Measurements from ENCODE around the gene FGD3. TPM values are rescaled to one million over a fixed set of nuclear protein-coding genes. Genes with fewer than 3 reads are reported as not detected.

Gene FGD3
- polyA plus RNA-seq, 1 donor (not counting 4 experiments of a cell fraction or from before 2014, with no cell fraction given): 0.21 TPM

DNA sequence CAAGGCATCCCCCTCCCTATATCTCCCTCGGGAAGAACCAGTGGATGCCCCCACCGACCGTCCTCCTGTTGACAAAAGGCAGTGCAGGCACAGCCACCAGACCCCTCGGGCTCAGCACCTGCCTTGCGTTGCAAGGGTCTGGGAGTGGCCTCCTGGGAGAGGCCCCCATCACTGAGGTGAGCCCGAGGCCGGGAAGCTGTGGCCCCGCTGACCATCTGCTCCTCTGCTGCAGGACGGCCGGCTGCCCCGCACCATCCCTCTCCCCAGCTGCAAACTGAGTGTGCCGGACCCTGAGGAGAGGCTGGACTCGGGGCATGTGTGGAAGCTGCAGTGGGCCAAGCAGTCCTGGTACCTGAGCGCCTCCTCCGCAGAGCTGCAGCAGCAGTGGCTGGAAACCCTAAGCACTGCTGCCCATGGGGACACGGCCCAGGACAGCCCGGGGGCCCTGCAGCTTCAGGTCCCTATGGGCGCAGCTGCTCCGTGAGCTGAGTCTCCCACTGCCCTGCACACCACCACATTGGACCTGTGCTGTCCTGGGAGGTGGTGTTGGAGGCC, 87.9 kb downstream of the FGD3 start:
- TF ChIP-seq, protein P1, sequence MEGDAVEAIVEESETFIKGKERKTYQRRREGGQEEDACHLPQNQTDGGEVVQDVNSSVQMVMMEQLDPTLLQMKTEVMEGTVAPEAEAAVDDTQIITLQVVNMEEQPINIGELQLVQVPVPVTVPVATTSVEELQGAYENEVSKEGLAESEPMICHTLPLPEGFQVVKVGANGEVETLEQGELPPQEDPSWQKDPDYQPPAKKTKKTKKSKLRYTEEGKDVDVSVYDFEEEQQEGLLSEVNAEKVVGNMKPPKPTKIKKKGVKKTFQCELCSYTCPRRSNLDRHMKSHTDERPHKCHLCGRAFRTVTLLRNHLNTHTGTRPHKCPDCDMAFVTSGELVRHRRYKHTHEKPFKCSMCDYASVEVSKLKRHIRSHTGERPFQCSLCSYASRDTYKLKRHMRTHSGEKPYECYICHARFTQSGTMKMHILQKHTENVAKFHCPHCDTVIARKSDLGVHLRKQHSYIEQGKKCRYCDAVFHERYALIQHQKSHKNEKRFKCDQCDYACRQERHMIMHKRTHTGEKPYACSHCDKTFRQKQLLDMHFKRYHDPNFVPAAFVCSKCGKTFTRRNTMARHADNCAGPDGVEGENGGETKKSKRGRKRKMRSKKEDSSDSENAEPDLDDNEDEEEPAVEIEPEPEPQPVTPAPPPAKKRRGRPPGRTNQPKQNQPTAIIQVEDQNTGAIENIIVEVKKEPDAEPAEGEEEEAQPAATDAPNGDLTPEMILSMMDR (optimal IDR thresholded peaks at IDR 0.05 in 1 of 3, IDR thresholded peaks at IDR 0.05 in 1 of 3, conservative IDR thresholded peaks at IDR 0.05 in 1 of 3; ENCODE audit: extremely low read depth in 1 of 3, insufficient read depth in 2 of 3, low read length in 3 of 3): no peak
- TF ChIP-seq EZH2 (IDR thresholded peaks at IDR 0.05; ENCODE audit: low read length): no peak
- DNase-seq (ENCODE audit: low read depth, low spot score) (no peak), FAIRE-seq (no peak)
- dilution Hi-C loops (cut with MboI; ENCODE audit: extremely low pct_ligation_motif_present, low sequenced_read_pairs): no loop called here
- Histone ChIP-seq H3K4me2 (ENCODE audit: control insufficient read depth, extremely low read depth, insufficient read depth, low read depth, low read length) (no peak overlapping the region), H3K27me3 (ENCODE audit: control insufficient read depth, extremely low read depth, insufficient read depth, low read length) (peaks cover 10% of the 10 kb centered on the region), H3K9ac (ENCODE audit: control insufficient read depth, extremely low read depth, insufficient read depth, low read length) (no peak overlapping the region), H3K4me3 (ENCODE audit: control insufficient read depth in 2 of 3, extremely low read depth in 1 of 3, insufficient read depth in 2 of 3, low read depth in 1 of 3, low read length in 3 of 3) (no peak overlapping the region), H3K9me3 (ENCODE audit: control insufficient read depth, low read depth, low read length) (no peaks in the 10 kb centered on the region), H3K79me2 (ENCODE audit: control insufficient read depth, insufficient read depth, low read length) (no peaks in the 10 kb centered on the region), H3K27ac (ENCODE audit: control insufficient read depth, insufficient read depth, low read length) (no peak overlapping the region), H3K4me1 (ENCODE audit: control insufficient read depth, extremely low read depth, insufficient read depth, low read length) (no peaks in the 10 kb centered on the region), H3K9me1 (ENCODE audit: control insufficient read depth, extremely low read depth, insufficient read depth, low read length) (no peaks in the 10 kb centered on the region), H4K20me1 (ENCODE audit: control insufficient read depth, extremely low read depth, insufficient read depth, low read length) (no peaks in the 10 kb centered on the region), H2AFZ (ENCODE audit: control insufficient read depth, low read length) (no peak overlapping the region), H3K36me3 (ENCODE audit: control insufficient read depth in 2 of 2, extremely low read depth in 1 of 2, insufficient read depth in 2 of 2, low read length in 2 of 2) (no peaks in the 10 kb centered on the region)

DNA sequence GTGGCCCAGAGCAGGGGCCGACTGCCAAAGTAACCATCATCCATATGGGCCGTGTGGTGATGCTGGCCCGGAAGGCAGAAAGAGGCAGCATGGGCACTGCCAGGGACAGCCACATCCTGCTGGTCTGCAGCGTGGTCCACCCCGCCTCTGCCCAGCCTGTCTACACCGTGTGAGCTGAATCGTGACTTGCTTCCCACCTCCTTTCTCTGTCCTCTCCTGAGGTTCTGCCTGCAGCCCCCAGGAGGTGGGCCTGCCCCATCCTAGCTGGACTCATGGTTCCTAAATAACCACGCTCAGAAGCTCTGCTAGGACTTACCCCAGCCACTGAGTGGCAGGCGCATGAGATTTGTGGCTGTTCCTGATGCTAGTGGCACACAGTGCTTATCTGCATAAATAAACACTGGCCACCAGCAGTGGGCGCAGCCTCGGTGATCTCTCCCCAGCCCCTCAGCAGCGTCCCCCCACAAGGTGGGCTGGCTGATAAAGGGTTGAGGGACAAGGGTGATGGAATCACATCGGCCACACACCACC, 88.6 kb downstream of the FGD3 start:
- H3K36me3 ChIP-seq (ENCODE audit: control insufficient read depth in 2 of 2, extremely low read depth in 1 of 2, insufficient read depth in 2 of 2, low read length in 2 of 2): no peaks in the 10 kb centered on the region
- H3K4me2 ChIP-seq (ENCODE audit: control insufficient read depth, extremely low read depth, insufficient read depth, low read depth, low read length): no peak overlapping the region
- H3K4me3 ChIP-seq (ENCODE audit: control insufficient read depth in 2 of 3, extremely low read depth in 1 of 3, insufficient read depth in 2 of 3, low read depth in 1 of 3, low read length in 3 of 3): no peak overlapping the region
- H3K9me1 ChIP-seq (ENCODE audit: control insufficient read depth, extremely low read depth, insufficient read depth, low read length): no peaks in the 10 kb centered on the region
- dilution Hi-C loops (cut with MboI; ENCODE audit: extremely low pct_ligation_motif_present, low sequenced_read_pairs): no loop called here
- FAIRE-seq (no peak), DNase-seq (ENCODE audit: low read depth, low spot score) (no peak)
- H3K9ac ChIP-seq (ENCODE audit: control insufficient read depth, extremely low read depth, insufficient read depth, low read length): no peak overlapping the region
- H2AFZ ChIP-seq (ENCODE audit: control insufficient read depth, low read length): no peak overlapping the region
- no peak overlapping the region for H3K27ac ChIP-seq (ENCODE audit: control insufficient read depth, insufficient read depth, low read length)
- H4K20me1 ChIP-seq (ENCODE audit: control insufficient read depth, extremely low read depth, insufficient read depth, low read length): no peaks in the 10 kb centered on the region
- no peaks in the 10 kb centered on the region for H3K79me2 ChIP-seq (ENCODE audit: control insufficient read depth, insufficient read depth, low read length)
- TF ChIP-seq, protein P1 (optimal IDR thresholded peaks at IDR 0.05 in 1 of 3, IDR thresholded peaks at IDR 0.05 in 1 of 3, conservative IDR thresholded peaks at IDR 0.05 in 1 of 3; ENCODE audit: extremely low read depth in 1 of 3, insufficient read depth in 2 of 3, low read length in 3 of 3): no peak
- TF ChIP-seq EZH2 (IDR thresholded peaks at IDR 0.05; ENCODE audit: low read length): no peak
- peaks cover 10% of the 10 kb centered on the region for H3K27me3 ChIP-seq (ENCODE audit: control insufficient read depth, extremely low read depth, insufficient read depth, low read length)
- no peaks in the 10 kb centered on the region for H3K9me3 ChIP-seq (ENCODE audit: control insufficient read depth, low read depth, low read length)
- no peaks in the 10 kb centered on the region for H3K4me1 ChIP-seq (ENCODE audit: control insufficient read depth, extremely low read depth, insufficient read depth, low read length)

Data from keratinocyte (primary cell).